ENCODE results near the gene PARVB.
"Not testable (repeated sequence)": the region's sequence is repeated elsewhere in the genome, so short reads cannot be mapped to it uniquely, and the experiment has no call there.

PARVB gene

DNA sequence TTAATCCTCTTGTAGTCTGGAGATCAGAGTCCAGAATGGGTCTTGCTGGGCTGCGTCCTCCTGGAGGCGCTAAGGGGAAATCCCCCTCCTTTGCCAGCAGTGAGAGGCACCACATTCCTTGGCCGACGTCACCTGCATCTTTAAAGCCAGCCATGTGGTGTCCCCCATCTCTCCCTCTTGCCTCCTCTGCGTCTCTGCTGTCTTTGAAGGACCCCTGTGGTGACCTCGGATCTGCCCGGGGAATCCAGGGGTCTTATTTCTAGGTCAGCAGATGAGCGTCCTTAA, 27.2 kb upstream of the PARVB start:
- DNase-seq (ENCODE audit: low read depth in 2 of 2) = no peak

DNA sequence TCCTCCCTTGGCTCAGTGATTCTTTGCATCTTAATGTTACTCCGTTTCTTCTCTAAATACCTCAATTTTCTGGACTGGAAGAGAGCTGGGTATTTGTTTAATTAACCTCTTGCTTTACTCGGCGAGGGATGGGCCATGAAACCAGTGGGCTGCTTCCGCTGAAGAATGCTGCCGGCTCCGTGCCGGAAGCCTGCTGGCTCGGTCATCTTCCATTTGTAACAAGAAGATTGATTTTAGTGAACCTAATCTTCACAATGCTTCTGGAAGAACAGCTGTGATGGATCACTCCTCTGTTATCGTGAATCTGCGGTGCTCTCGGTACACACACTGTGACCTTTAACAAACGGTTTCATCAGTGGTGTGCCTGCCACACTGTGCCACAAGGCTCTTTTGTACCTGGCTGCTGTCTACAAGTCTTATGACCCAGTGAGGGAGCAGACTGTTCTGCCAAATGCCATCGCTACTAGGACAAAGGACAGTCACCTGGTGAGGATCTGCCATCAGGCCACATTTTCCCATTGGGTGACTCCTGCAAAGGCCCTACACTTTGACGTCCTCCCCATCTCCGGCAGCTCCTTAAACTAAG, 25.3 kb upstream of the PARVB start:
- no peak for DNase-seq (ENCODE audit: low read depth in 2 of 2)

DNA sequence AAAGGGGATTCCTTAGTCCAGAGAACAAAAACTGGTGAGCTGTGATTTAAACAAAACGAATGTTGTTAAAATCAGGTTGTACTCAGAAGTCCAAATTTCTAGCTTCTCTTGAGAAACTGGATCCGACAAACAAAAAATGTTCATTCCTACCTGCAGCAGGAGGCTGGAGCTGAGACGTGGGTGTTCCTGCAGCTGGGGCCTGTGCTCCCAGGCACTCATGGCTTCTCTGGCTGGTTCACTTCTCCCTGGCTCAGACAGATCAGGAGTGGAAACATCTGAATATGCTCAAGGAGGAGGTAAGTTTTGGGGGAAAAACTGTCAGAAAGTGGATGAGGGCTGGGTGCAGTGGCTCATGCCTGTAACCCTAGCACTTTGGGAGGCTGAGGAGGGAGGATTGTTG, 24.7 kb upstream of the PARVB start:
- no peak for DNase-seq (ENCODE audit: low read depth in 2 of 2)

DNA sequence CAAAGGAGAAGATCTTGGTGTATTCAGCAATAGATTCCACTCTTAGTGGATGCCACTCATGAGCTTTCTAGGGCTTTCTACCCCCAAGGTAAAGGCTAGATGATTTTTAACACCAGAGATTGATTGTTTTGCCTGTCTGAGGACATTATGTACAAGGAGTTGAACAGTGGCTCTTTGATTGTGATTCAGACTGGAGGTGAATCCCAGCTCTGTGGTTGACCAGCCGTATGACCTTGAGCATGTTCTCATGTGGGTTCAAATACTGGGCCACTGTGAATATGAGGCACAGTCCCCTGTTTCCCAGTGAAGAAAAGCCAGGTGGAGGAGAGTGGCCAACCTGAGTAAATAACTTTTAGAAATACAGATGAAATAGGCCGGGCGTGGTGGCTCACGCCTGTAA, 24.0 kb upstream of the PARVB start:
- no peak for DNase-seq (ENCODE audit: low read depth in 2 of 2)

DNA sequence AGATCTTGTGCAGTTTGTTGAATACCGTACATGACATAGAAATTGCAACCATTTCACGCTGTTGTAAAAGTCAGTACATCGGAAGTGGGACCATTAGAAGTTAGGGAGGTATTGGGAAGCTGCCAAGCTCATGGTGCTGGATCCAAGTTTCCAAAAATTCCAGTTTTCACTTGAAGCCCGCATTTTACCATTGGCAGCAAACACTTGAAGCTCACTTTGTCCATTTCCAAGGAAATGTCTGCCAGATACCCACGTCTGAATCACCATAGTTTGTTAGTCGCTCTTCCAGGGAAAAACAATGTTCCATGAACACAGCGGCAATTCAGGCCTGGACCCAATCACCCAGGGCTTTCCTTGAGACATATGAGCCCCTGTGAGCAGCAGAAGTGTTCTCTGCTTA, 22.6 kb upstream of the PARVB start:
- DNase-seq (ENCODE audit: low read depth in 2 of 2) = no peak

DNA sequence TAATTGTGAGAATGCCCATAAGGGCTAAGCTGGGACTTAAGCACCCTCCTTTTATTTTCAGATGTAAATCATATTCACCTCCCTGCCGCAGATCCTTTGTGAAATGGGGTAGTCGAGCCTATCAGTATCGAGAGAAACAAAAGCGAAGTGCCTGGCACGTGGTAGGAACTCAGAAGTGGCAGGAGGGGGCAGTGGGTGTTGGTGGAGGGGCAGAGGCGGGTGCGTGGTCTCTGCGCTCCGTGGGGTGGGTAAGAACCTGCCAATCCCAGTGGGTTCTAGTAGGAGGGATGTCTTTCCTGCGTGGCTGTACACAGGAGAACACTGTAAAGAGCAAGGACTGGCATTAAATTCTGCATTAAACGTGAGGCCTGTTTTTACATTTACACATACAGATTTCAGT, 21.8 kb upstream of the PARVB start:
- DNase-seq (ENCODE audit: low read depth in 2 of 2) = no peak

DNA sequence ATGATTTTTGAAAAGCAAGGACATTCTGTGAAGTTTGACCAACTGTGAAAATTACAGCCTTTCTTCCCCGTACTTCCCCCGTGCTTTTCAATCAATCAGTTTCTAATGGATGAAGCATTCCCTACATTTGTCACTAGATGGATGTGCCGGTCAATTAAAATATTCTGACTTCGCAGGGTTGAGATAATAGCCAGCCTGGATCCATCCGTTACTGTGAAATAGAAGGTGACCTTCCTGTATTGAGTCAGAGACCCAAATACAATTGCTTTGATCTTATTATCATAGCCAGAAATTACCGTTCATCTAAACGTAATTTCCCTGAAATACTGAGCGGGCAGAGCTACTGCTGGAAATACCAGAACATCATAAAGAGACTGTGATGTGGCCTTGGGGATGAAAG, 21.1 kb upstream of the PARVB start:
- DNase-seq (ENCODE audit: low read depth in 2 of 2) = no peak

DNA sequence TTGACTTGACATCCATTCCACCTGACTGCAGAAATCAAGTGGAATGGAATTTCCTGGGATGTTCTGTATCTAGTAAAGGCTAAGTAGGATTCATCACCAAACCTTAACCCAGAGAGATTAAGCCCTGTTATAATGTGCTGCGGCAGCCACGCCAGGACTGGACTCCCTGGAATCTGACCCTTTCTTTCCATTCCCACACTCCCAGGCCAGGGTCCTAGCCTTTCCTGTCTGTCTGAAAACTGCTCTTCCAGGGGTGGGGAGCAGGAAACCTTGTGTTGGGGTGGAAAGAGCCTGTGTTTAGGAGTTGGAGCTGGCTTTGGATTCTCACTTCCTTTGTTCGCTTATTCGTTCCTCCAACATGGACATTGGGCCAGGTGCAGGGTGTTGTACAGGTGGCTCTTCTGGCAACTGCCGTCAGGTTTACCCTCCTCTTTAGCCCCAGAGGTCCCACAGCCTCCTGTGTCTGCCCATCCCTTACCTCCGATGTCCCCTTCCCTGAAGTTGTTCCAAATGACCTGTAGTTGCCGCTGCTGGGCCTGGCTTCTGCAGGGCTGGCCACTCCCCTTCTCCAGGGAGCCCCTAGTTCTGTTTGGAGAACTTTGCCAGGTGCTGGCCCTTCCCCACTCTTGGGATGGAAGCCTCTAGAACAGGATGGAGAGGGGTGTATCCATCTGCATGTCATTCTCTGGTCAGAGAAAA, 20.5 kb upstream of the PARVB start:
- DNase-seq (ENCODE audit: low read depth in 2 of 2) = no peak

DNA sequence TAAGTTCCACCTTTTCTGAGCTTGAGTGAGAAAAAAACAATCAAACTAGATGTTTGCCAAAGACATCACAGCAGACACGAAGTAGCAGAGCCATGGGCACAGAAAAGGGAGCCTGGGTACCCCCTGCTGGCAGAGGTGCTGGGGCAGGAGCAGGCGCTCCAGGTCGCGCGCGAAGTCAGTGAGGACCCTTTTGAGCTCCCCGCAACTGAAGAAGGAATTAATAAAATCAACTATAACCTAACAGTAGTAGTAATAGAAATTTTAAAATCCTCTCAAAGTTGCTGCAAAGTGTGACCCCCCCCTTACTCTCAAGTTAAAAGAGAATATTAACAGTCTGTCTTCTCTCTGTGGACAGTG, 20.0 kb upstream of the PARVB start:
- no peak for DNase-seq (ENCODE audit: low read depth in 2 of 2)

DNA sequence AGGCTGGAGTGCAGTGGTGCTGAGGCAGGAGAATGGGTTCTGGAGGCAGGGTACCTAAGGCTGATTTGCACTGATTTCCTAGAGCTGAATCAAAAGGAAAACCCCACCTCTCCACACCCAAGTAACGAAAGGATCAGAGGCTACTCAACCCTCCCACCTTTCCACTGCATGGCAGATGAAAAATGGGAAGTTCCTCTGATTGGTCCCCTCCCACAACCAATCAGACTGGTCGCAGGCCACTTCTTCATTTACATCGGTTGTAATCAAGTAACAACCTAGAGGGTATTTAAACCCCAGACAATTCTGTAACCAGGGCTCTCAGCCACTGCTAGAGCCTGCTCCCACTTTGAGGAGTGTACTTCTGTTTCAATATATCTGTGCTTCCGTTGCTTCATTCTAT, 18.6 kb upstream of the PARVB start:
- DNase-seq (ENCODE audit: low read depth in 2 of 2) = no peak

DNA sequence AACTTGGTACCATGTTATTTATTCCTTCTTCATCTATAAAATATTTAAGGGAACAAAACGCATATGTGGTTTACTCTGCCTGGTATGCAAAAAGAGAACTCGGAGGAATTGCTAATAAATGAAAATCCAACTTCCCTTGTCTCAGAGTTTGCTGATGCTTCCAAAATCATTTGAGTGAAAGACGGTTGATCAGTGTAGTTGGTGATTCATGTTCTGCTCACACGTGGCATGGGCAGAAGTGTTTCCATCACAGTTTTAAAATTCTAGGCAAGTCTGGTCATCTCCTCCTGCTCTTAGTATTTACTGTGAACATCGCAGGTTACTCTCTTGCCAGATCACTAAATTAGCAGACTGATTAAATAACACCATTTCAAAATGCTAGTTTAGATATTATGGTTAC, 11.9 kb upstream of the PARVB start:
- DNase-seq (ENCODE audit: low read depth in 2 of 2) = no peak

DNA sequence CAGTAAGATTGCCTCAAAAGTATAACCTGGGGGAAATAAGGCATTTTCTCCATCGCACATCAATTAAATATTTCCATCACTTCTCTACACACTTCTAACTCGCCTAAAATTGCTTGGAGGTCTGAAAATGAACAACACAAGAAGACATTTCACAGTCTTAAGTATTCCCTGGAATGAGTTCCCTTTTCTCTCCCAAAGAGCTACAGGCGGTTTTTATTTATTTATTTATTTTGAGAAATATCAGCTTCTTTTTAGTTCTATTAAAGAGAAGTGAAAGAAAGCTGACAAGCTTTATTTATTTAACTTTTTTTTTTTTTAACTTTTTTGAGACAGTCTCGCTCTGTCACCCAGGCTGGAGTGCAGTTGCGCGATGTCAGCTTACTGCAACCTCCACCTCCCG, 11.5 kb upstream of the PARVB start:
- DNase-seq (ENCODE audit: low read depth in 2 of 2) = no peak

DNA sequence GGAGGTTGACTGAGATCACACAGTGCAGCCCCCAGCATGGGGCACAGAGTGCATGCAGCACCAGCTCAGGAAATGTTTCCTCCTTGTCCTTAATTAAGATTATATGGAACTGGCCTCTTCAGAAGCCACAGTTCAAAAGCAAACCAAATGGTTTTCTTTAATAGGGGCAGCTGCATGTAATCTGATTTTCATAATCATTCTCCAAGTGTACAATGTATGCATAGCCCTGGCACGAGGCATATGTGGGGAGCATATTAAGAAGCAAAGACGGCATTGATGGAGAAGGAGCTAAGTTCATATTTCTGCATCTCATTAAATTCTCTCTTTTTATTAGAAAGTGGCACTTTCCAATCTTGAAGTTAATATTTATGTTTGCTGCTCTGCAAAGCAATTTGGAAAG, 9.9 kb upstream of the PARVB start:
- no peak for DNase-seq (ENCODE audit: low read depth in 2 of 2)

DNA sequence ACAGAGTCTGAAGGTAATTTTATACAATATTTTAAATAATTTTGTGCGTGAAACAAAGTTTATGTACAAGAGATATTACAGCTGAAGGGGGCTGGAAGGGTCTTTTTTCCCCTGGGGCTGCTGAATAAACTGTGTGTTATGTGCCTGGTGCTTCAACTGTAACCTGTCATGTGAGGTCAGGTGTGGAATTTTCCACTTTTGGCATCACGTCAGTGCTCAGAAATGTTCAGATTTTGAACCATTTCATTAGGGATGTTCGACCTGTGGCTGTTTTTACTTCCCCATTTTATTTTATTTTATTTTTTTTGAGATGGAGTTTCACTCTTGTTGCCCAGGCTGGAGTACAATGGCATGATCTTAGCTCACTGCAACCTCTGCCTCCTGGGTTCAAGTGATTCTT, 7.5 kb upstream of the PARVB start:
- not testable (repeated sequence) for DNase-seq (ENCODE audit: low read depth in 2 of 2)

DNA sequence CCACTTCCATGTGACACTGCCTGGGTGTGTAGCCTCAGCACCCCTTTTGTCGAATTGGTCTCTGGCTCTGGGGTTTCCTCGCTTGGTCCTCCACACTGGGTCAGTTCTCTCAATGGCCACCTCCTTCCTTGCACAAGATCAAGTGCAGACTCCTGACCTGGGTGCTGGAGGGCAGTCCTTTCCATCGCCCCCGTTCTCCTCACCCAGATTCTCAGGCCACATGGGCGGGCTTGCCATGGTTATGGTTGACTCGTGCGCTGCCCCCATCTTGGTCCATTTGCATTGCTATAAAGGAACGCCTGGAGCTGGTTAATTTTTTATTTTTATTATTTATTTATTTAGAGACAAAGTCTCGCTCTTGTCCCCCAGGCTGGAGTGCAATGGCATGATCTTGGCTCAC, 5.5 kb upstream of the PARVB start:
- no peak for DNase-seq (ENCODE audit: low read depth in 2 of 2)

DNA sequence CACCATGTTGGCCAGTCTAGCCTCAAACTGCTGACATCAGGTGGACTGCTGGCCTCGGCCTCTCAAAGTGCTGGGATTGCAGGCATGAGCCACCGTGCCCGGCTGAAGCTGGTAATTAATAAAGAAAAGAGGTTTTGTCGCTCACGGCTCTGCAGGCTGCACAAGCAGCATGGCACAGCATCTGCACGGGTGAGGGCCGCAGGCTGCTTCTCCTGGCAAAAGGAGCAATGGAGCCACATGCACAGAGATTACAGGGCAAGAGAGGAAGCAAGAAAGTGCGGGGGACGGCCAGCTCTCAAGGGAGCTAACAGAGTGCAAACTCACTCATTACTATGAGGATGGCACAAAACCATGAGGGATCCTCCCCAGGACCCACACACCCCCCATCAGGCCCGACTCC, 4.7 kb upstream of the PARVB start:
- DNase-seq (ENCODE audit: low read depth in 2 of 2) = no peak

DNA sequence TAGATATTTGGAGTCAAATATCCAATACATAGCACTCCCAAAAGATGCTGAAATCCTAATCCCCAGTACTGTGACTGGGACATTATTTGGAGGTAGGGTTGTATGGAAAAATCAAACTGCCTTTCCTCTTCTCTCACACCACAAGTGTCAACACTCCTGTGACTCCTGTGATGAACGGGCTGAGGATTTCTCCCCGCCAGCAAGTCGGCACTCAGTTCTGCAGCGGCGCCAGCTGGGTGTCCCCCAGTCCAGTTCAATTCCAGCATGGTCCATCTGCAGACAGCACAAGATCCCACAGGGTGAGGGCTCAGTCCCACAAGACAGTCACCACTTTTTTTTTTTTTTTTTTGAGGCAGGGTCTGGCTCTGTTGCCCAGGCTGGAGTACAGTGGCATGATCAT, 4.3 kb upstream of the PARVB start:
- no peak for DNase-seq (ENCODE audit: low read depth in 2 of 2)

DNA sequence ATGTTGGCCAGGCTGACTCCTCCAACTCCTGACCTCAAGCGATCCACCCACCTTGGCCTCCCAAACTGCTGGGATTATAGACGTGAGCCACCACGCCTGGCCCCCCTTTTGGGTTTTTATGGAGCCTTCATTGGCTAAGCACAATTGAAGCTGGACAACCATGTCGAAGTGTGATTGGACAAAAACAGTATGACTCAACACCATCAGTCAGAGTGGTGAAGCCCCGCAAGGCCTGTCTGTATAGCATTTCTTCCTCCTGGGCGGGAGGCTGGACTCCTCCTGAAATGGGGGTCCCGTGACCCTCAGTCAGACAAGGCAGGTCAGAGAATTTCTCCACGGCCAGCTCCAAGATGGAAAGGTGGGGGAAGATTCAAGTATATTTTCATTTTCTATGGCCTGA, 3.1 kb upstream of the PARVB start:
- no peak for DNase-seq (ENCODE audit: low read depth in 2 of 2)

DNA sequence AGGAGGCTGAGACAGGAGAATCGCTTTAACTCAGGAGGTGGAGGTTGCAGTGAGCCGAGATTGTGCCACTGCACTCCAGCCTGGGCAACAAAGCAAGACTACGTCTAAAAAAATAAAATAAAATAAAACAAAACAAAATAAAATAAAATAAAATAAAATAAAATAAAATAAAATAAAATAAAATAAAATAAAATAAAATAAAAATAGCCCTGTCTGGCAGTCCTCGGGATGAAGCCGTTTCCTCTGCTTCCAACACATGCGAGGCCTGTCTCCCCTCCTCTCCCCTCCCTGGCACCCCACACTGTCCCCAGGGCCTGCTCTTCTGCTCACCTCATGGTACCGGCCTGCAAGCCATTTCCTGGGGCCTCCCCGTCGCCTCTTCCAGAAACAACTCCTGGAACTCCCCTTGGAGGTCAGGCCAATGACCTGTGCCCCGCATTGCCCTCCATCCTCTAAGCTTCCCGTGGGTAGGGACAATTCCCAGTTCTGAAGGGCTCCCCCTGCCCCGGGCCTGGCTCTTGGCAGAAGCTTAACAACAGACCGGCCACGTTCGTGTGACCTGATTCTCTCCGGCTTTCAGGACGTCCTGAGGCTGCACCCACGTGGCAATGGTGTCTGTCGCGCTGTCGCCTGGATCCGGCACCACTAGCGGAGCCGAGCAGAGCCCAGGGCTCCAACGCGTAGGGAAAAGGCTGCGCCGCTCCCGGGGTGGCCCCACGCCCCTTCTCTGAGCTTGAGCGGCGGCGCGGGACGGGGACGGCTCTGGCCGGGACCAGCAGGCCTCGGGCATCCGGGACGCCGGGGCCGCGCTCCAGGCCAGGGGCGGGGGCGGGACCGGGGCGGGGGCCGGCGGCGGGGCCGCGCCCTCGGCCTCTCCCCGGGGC, 456 bp upstream of the PARVB start:
- DNase-seq (ENCODE audit: low read depth in 2 of 2) = no peak

DNA sequence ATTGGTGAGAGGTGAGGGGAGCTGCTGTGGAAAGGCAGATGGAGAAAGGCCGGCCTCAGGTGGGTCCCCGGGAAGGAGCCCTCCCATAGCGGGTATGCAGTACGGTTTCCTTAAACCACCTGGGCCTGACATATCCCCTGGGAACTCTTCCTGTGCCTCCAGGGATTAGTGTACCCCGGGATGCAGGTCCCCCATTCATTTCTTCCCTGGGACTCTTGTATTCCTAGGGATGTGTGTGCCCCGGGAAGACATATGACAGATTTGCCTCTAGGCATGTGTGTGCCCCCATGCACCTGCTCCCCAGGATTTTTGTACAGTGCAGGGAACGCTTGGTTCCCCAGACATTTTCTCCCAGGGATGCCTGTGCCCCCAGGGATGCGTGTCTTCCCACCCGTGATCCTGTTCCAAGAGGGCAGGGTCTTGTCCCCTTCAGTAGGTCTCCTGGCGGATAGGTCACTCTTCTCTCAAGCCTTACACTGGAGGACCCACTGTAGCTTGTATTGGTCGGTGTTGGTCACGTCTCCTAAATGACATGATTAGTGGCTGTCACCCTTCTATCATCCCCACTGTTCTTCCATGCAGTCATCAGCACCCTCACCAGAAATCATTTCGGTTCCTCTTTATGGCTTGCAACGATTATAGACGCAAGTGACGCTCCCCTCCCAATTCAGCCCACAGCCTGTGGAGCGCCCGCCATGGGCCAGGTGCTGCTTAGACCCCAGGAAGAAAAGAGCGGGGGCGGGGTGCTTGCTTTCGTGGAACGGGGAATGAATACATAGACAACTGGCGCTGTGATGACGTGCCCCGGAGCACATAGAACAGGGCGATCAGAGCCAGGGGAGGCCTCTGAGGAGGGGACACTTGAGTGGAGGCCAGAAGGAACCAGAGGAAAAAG, 1.3 kb downstream of the PARVB start:
- DNase-seq (ENCODE audit: low read depth in 2 of 2) = no peak

DNA sequence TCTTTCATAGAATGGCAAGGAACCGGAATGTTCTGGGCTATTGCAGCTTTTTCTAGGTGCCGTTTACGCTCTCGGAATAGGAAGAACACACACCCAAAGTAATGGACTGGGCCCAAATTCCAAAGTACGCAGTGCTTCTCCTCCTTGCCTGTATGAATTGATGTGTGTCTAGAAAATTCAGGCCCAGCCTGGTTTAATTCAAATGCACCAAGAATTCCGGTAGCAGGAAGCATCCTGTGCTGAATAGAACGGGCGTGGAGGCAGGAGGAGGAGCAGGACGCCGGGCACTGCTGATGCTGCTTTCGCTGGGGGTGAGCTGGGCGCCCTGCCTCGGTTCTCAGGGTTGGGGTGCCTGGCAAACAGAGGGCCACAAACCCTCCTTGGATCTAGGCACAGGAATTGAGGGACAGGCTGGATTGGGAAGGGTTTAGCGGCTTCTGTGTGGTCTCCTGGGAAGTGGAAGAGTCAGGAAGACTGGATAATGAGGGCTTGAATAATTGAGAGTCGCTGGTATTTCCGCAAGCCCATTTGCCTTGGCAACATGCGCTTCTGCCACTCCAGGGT, 2.0 kb downstream of the PARVB start:
- DNase-seq (ENCODE audit: low read depth in 2 of 2) = no peak

Measured in activated CD8-positive, alpha-beta memory T cell treated with anti-CD3 and anti-CD28 coated beads for 4 hours (primary cell).